Tibial nerve (tissue), 4 donors: ENCODE data around the gene GNA14.

Source experiments
- EP300 ChIP-seq, 2 donors: sonication (generic); formaldehyde crosslinking; IDR thresholded peaks; one replicate each; pipeline ENCODE4 v1.6.1; 2017; ENCODE audit warnings: antibody characterized with exemption in 2 of 2, mild to moderate bottlenecking in 1 of 2
- TF ChIP-seq, protein P1 (sequence below), 5 experiments: fragments of 200-600 bp in 3 of 5; fragments of 450-650 bp in 2 of 5; sonication (generic) in 3 of 5; IDR thresholded peaks; one replicate each; pipeline ENCODE4 v1.5.1; 2016 to 2019; ENCODE audit warnings: antibody characterized with exemption in 5 of 5, mild to moderate bottlenecking in 3 of 5, moderate library complexity in 2 of 5

GRCh38 chr9:77464661-77465060 is 183.5 kb downstream of the GNA14 start:
- TF ChIP-seq, protein P1, sequence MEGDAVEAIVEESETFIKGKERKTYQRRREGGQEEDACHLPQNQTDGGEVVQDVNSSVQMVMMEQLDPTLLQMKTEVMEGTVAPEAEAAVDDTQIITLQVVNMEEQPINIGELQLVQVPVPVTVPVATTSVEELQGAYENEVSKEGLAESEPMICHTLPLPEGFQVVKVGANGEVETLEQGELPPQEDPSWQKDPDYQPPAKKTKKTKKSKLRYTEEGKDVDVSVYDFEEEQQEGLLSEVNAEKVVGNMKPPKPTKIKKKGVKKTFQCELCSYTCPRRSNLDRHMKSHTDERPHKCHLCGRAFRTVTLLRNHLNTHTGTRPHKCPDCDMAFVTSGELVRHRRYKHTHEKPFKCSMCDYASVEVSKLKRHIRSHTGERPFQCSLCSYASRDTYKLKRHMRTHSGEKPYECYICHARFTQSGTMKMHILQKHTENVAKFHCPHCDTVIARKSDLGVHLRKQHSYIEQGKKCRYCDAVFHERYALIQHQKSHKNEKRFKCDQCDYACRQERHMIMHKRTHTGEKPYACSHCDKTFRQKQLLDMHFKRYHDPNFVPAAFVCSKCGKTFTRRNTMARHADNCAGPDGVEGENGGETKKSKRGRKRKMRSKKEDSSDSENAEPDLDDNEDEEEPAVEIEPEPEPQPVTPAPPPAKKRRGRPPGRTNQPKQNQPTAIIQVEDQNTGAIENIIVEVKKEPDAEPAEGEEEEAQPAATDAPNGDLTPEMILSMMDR (IDR thresholded peaks at IDR 0.05), result no peak
- no peak for TF ChIP-seq EP300 (IDR thresholded peaks at IDR 0.05)
